ENCODE measurements around the gene TPSB2.

- no peak for TF ChIP-seq CTCF (IDR thresholded peaks at IDR 0.05; ENCODE audit: borderline replicate concordance, extremely low read depth, low read length, poor library complexity, severe bottlenecking)
- no peak for TF ChIP-seq EZH2 (IDR thresholded peaks at IDR 0.05; ENCODE audit: borderline replicate concordance, low read depth, low read length, severe bottlenecking)
Observed at GRCh38 chr16:1196494-1196893, 33.5 kb downstream of the TPSB2 start.
